A549 (cell line): ENCODE measurements around the gene SEMA3C. TPM values are rescaled to one million over a fixed set of nuclear protein-coding genes. Genes with fewer than 3 reads are reported as not detected.

Experiments
- ATAC-seq, 2 experiments: fragments of 200-7000 bp in 1 of 2; fragments of >200 bp in 1 of 2; cut with Nextera tagmentation in 1 of 2; cut with Tn5 transposase in 1 of 2; 3 replicates each; pipeline versions ENCODE4 v1.8.0 to v1.9.1; 2018 to 2020; ENCODE audit warnings: mild to moderate bottlenecking in 1 of 2, moderate library complexity in 1 of 2
- CTCF ChIA-PET: fragments of 300-600 bp; sonication (Branson Sonifier 250); formaldehyde crosslinking; extraction: SDS; loops from one replicate; lab custom pipeline; 2021; ENCODE audit warnings: antibody characterized with exemption, inconsistent platforms; lab: Yijun Ruan, JAX
- POLR2A ChIA-PET: fragments of 350-600 bp; formaldehyde crosslinking; extraction: SDS; loops from one replicate; lab custom pipeline; 2021; ENCODE audit warnings: antibody characterized with exemption, inconsistent platforms; lab: Yijun Ruan, JAX
- DNase-seq, 2 experiments: peaks; one replicate each; pipeline versions ENCODE4 v3.0.0 to v3.0.0-alpha.2; 2011 to 2016; ENCODE audit warnings: low read depth in 1 of 2, low spot score in 1 of 2
- FAIRE-seq: peaks from 2 replicates; lab custom pipeline; 2011; peaks lifted over from hg19 to GRCh38; lab: Jason Lieb, UNC
- H3K27ac ChIP-seq, 2 experiments: fragments of >200 bp; sonication (Bioruptor Twin); formaldehyde crosslinking; 3 replicates each; pipeline ENCODE4 v1.5.1; 2016 to 2017
- H3K4me1 ChIP-seq: fragments of >200 bp; sonication (Bioruptor Twin); formaldehyde crosslinking; 3 replicates; pipeline ENCODE4 v1.6.1; 2016
- H3K4me2 ChIP-seq: fragments of >200 bp; sonication (Bioruptor Twin); formaldehyde crosslinking; 3 replicates; pipeline ENCODE4 v1.6.1; 2016
- H3K4me3 ChIP-seq: fragments of >200 bp; sonication (Bioruptor Twin); formaldehyde crosslinking; 3 replicates; pipeline ENCODE4 v1.5.1; 2016
- H3K9me3 ChIP-seq: fragments of >200 bp; sonication (Bioruptor Twin); formaldehyde crosslinking; 3 replicates; pipeline ENCODE4 v1.6.1; 2016
- BCL3 ChIP-seq: fragments of >200 bp; sonication (Bioruptor Twin); formaldehyde crosslinking; IDR thresholded peaks from 3 replicates; pipeline ENCODE4 v1.6.1; 2016
- BHLHE40 ChIP-seq: IDR thresholded peaks from 2 replicates; pipeline ENCODE4 v1.6.1; 2012; ENCODE audit warnings: low read depth, low read length, inconsistent platforms
- CBX8 ChIP-seq: fragments of 200-600 bp; sonication (generic); IDR thresholded peaks from 2 replicates; pipeline ENCODE4 v1.6.1; 2016
- EHMT2 ChIP-seq: fragments of 200-600 bp; sonication (generic); IDR thresholded peaks from 2 replicates; pipeline ENCODE4 v1.6.1; 2016; ENCODE audit warnings: antibody characterized with exemption, low read depth, mild to moderate bottlenecking, moderate library complexity
- ELK1 ChIP-seq: fragments of 150-350 bp; IDR thresholded peaks from 2 replicates; pipeline ENCODE4 v1.6.1; 2014; ENCODE audit warnings: low read depth, mild to moderate bottlenecking, low read length
- EP300 ChIP-seq, 2 experiments: fragments of >200 bp; sonication (Bioruptor Twin); formaldehyde crosslinking; IDR thresholded peaks; 2 replicates in 1 of 2; 3 replicates in 1 of 2; pipeline ENCODE4 v1.6.1; 2016 to 2017
- FOSL2 ChIP-seq, 2 experiments: fragments of 450-650 bp in 1 of 2; fragments of >200 bp in 1 of 2; sonication (Bioruptor Twin) in 1 of 2; formaldehyde crosslinking; IDR thresholded peaks; 2 replicates each; pipeline versions ENCODE4 v1.5.0 to v1.6.1; 2016 to 2020; ENCODE audit warnings: mild to moderate bottlenecking in 1 of 2, moderate library complexity in 1 of 2
- FOXS1 ChIP-seq: fragments of 250-450 bp; sonication (Bioruptor Pico); IDR thresholded peaks from 2 replicates; pipeline ENCODE4 v1.5.0; 2020; ENCODE audit warnings: mild to moderate bottlenecking, moderate library complexity
- GATA3 ChIP-seq: IDR thresholded peaks from 2 replicates; pipeline ENCODE4 v1.6.1; 2012; ENCODE audit warnings: borderline replicate concordance
- HDAC2 ChIP-seq: fragments of 200-600 bp; sonication (generic); IDR thresholded peaks from 2 replicates; pipeline ENCODE4 v1.6.1; 2016
- KDM5A ChIP-seq: fragments of 200-600 bp; sonication (generic); IDR thresholded peaks from 2 replicates; pipeline ENCODE4 v1.6.1; 2016; ENCODE audit warnings: antibody characterized with exemption, mild to moderate bottlenecking
- NFE2L2 ChIP-seq: fragments of 150-350 bp; conservative IDR thresholded peaks from 2 replicates; pipeline ENCODE4 v1.6.1; 2014; ENCODE audit warnings: low read length
- PBX3 ChIP-seq: IDR thresholded peaks from 2 replicates; pipeline ENCODE4 v1.6.1; 2012
- RARB ChIP-seq: fragments of 250-450 bp; sonication (Bioruptor Pico); IDR thresholded peaks from 2 replicates; pipeline ENCODE4 v1.8.0; 2021; ENCODE audit warnings: mild to moderate bottlenecking, moderate library complexity
- ZC3H11A ChIP-seq: fragments of 450-650 bp; IDR thresholded peaks from 2 replicates; pipeline ENCODE4 v1.6.1; 2014; ENCODE audit warnings: antibody characterized with exemption, mild to moderate bottlenecking
- WGBS: methylation state at CpG from one replicate; pipeline ENCODE4 v1.1.6; 2017; ENCODE audit errors: missing lambda C conversion rate; 5-methylcytosine and 5-hydroxymethylcytosine counted together
- polyA plus RNA-seq, 4 experiments: library from polyadenylated mRNA; depleted of rRNA in 3 of 4; stranded (reverse); fragments of >200 nt; fragmentation: RNase III in 1 of 4; extraction: RNeasy Plus Mini Kit Qiagen cat#74134 plus additional on column Dnase treatment in 1 of 4; gene quantifications; 2 replicates in 3 of 4; 3 replicates in 1 of 4; pipeline ENCODE4 v1.2.3, GENCODE V29; 2011 to 2017
- TF ChIP-seq, protein P1 (sequence below): fragments of 250-450 bp; sonication (Bioruptor Pico); IDR thresholded peaks from 2 replicates; pipeline ENCODE4 v1.5.0; 2020; ENCODE audit warnings: low read depth, mild to moderate bottlenecking, moderate library complexity
- TF ChIP-seq, protein P2 (sequence below): fragments of 200-600 bp; sonication (generic); IDR thresholded peaks from 2 replicates; pipeline ENCODE4 v1.6.1; 2016; ENCODE audit warnings: antibody characterized with exemption, mild to moderate bottlenecking, moderate library complexity

Gene SEMA3C
- polyA plus RNA-seq, 2 of the 4 experiments (the other 2 are of a cell fraction) = 78.1 to 212 TPM

DNA sequence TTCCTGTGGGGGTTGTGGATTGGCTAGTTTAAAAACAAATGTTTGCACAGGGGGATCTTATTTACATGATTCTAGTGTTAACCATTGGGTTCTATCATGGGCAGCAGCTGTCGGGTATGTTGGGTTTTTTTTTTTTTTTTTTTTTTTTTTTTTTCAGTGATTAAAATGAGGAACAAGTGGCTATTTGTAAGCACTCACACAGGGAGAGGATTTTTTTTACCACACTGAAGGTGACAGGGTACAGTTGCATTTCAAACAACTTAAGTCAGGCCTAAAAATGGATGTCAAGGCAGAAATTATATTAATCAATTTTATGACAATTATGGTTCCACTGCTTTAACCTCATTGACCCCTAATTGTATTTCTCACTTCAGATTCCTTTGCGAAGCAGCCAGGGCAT, 187.6 kb downstream of the SEMA3C start (continued):
- TF ChIP-seq ZC3H11A (no peak), FOSL2 (IDR thresholded peaks at IDR 0.05) (no peak), FOSL2 (CRISPR knock-in tag; IDR thresholded peaks at IDR 0.05) (no peak)

DNA sequence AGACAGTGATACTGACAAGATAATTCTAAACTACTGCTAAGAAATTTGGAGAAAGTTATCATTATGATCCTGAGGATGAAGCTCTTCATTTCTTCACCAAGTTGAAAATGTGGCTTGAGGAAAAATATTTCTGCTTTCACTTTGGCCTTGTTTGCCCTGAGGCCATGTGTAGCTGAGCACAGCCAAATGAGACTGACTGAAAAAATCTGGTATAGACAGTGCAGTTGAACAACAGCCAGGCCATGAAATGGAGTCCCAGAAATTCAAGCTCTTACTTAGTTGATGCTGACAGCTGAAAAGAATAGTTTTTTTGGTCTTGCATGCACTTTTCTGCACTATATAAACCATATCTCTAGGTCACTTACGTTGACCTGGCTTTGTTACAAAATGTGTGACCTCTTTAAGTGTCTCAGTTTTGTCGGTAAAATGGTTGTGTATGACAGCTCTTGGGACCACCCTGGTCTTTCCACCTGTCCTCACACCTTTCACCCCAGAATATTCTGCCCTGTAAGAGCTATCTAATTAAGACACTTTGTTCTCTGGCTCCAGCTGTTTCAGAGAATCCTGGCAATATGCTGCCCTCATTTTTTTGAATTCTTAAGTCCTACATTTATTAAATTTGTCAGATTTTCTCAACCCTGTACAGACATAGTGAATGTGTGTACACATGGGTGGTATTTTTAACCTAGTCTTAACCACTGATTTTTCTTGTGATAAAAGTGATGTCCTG, 189.1 kb downstream of the SEMA3C start:
- Histone ChIP-seq H3K9me3 (no peaks in the 10 kb centered on the region), H3K4me3 (no peak overlapping the region), H3K4me2 (no peak overlapping the region), H3K4me1 (peaks cover 16% of the 10 kb centered on the region), H3K27ac (peak overlapping the region in 1 of 2 experiments; percentile 66; a peak in 3 of 6 replicates)
- ChIA-PET POLR2A (no interaction called here), CTCF (interaction anchor here (1.2 kb wide), 1 partner anchor 8 kb away, joined by 3 read pairs; no protein-coding TSS in a partner anchor)
- FAIRE-seq (no peak), DNase-seq (no peak), ATAC-seq (no peak)
- TF ChIP-seq PBX3 = no peak
- no peak for TF ChIP-seq EP300 (IDR thresholded peaks at IDR 0.05)
- no peak for TF ChIP-seq HDAC2
- no peak for TF ChIP-seq BCL3
- TF ChIP-seq FOXS1 = no peak
- no peak for TF ChIP-seq BHLHE40
- no peak for TF ChIP-seq KDM5A
- no peak for TF ChIP-seq RARB
- no peak for TF ChIP-seq NFE2L2
- WGBS = 95% methylated on average over 2 of the region's 2 CpGs

- ATAC-seq (no peak), FAIRE-seq (peak; percentile 13)
These were observed 192.2 kb downstream of the SEMA3C start for GRCh38 chr7:80726666-80727065.

More at GRCh38 chr7:80726666-80727065, 192.2 kb downstream of the SEMA3C start:
- DNase-seq = no peak
- H3K4me3 ChIP-seq = no peak overlapping the region
- 88% methylated on average over 3 of the region's 3 CpGs for WGBS
- ChIA-PET POLR2A (no interaction called here), CTCF (no interaction called here)
- H3K27ac ChIP-seq = peak overlapping the region; percentile 32 to 72; a peak in 4 of 6 replicates
- TF ChIP-seq EHMT2 = no peak
- TF ChIP-seq, protein P1, sequence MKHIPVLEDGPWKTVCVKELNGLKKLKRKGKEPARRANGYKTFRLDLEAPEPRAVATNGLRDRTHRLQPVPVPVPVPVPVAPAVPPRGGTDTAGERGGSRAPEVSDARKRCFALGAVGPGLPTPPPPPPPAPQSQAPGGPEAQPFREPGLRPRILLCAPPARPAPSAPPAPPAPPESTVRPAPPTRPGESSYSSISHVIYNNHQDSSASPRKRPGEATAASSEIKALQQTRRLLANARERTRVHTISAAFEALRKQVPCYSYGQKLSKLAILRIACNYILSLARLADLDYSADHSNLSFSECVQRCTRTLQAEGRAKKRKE (CRISPR knock-in tag) = no peak
- TF ChIP-seq, protein P2, sequence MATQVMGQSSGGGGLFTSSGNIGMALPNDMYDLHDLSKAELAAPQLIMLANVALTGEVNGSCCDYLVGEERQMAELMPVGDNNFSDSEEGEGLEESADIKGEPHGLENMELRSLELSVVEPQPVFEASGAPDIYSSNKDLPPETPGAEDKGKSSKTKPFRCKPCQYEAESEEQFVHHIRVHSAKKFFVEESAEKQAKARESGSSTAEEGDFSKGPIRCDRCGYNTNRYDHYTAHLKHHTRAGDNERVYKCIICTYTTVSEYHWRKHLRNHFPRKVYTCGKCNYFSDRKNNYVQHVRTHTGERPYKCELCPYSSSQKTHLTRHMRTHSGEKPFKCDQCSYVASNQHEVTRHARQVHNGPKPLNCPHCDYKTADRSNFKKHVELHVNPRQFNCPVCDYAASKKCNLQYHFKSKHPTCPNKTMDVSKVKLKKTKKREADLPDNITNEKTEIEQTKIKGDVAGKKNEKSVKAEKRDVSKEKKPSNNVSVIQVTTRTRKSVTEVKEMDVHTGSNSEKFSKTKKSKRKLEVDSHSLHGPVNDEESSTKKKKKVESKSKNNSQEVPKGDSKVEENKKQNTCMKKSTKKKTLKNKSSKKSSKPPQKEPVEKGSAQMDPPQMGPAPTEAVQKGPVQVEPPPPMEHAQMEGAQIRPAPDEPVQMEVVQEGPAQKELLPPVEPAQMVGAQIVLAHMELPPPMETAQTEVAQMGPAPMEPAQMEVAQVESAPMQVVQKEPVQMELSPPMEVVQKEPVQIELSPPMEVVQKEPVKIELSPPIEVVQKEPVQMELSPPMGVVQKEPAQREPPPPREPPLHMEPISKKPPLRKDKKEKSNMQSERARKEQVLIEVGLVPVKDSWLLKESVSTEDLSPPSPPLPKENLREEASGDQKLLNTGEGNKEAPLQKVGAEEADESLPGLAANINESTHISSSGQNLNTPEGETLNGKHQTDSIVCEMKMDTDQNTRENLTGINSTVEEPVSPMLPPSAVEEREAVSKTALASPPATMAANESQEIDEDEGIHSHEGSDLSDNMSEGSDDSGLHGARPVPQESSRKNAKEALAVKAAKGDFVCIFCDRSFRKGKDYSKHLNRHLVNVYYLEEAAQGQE = no peak
- no peak for TF ChIP-seq BHLHE40
- no peak for TF ChIP-seq CBX8
- TF ChIP-seq GATA3 = no peak
- no peak for TF ChIP-seq ELK1
- TF ChIP-seq NFE2L2 = no peak
- TF ChIP-seq PBX3 = no peak
- no peak for TF ChIP-seq EP300 (IDR thresholded peaks at IDR 0.05)
- no peak overlapping the region for H3K4me2 ChIP-seq
- H3K4me1 ChIP-seq = peaks cover 41% of the 10 kb centered on the region
- no peaks in the 10 kb centered on the region for H3K9me3 ChIP-seq
